GM23338 (cell line): ENCODE data around the gene OPN3. TPM values are rescaled to one million over a fixed set of nuclear protein-coding genes. Genes with fewer than 3 reads are reported as not detected.

Experiments used
- ATAC-seq: fragments of 200-7000 bp; cut with Tn5 transposase; 3 replicates; pipeline ENCODE4 v1.9.1; 2020
- DNase-seq: peaks from one replicate; pipeline ENCODE4 v3.0.0-alpha.2; 2015; ENCODE audit warnings: low spot score
- H2AFZ ChIP-seq: fragments of 200-600 bp; sonication (generic); 2 replicates; pipeline ENCODE4 v1.8.0; 2016; ENCODE audit warnings: antibody characterized with exemption, mild to moderate bottlenecking, moderate library complexity
- H3F3A ChIP-seq: fragments of 200-600 bp; sonication (generic); replicated peaks from 2 replicates; pipeline ENCODE4 v1.8.0; 2017; ENCODE audit warnings: antibody characterized with exemption, mixed run types, low read depth
- H3K27ac ChIP-seq: fragments of 200-600 bp; sonication (generic); 2 replicates; pipeline ENCODE4 v1.6.1; 2016; ENCODE audit warnings: low read depth
- H3K27me3 ChIP-seq: fragments of 200-600 bp; sonication (generic); 2 replicates; pipeline ENCODE4 v1.8.0; 2016; ENCODE audit warnings: mild to moderate bottlenecking, mixed run types, moderate library complexity; ENCODE audit not compliant: insufficient read depth
- H3K36me3 ChIP-seq: fragments of 200-600 bp; sonication (generic); 2 replicates; pipeline ENCODE4 v1.8.0; 2016; ENCODE audit warnings: mild to moderate bottlenecking; ENCODE audit not compliant: insufficient read depth
- H3K4me1 ChIP-seq: fragments of 200-600 bp; sonication (generic); 2 replicates; pipeline ENCODE4 v1.8.0; 2016; ENCODE audit warnings: mild to moderate bottlenecking, moderate library complexity; ENCODE audit not compliant: insufficient read depth
- H3K4me2 ChIP-seq: fragments of 200-600 bp; sonication (generic); 2 replicates; pipeline ENCODE4 v1.7.1; 2017; ENCODE audit warnings: mixed run types
- H3K4me3 ChIP-seq: fragments of 200-600 bp; sonication (generic); 2 replicates; pipeline ENCODE4 v1.6.1; 2016; ENCODE audit warnings: mixed run types
- H3K79me2 ChIP-seq: fragments of 200-600 bp; sonication (generic); replicated peaks from 2 replicates; pipeline ENCODE4 v1.8.0; 2017; ENCODE audit warnings: mild to moderate bottlenecking; ENCODE audit not compliant: insufficient read depth
- H3K9me2 ChIP-seq: fragments of 200-600 bp; sonication (generic); 2 replicates; pipeline ENCODE4 v1.8.0; 2017; ENCODE audit not compliant: insufficient read depth
- H4K20me1 ChIP-seq: fragments of 200-600 bp; sonication (generic); replicated peaks from 2 replicates; pipeline ENCODE4 v1.8.0; 2017; ENCODE audit warnings: mild to moderate bottlenecking; ENCODE audit not compliant: insufficient read depth
- H3K27ac Mint-ChIP-seq: 2 replicates; pipeline ENCODE4 v1.8.0; 2020; ENCODE audit warnings: inconsistent platforms, mild to moderate bottlenecking, moderate library complexity, mixed read lengths
- H3K27me3 Mint-ChIP-seq: 3 replicates; pipeline ENCODE4 v1.8.0; 2022; ENCODE audit warnings: low read depth, mild to moderate bottlenecking, moderate library complexity, mixed read lengths, inconsistent platforms; ENCODE audit not compliant: insufficient read depth, poor library complexity
- H3K36me3 Mint-ChIP-seq: 3 replicates; pipeline ENCODE4 v1.8.0; 2021; ENCODE audit warnings: low read depth, mild to moderate bottlenecking, inconsistent platforms, moderate library complexity, mixed read lengths
- H3K4me1 Mint-ChIP-seq: 3 replicates; pipeline ENCODE4 v1.8.0; 2020; ENCODE audit warnings: mild to moderate bottlenecking, inconsistent platforms, mixed read lengths
- H3K4me3 Mint-ChIP-seq: 3 replicates; pipeline ENCODE4 v1.8.0; 2021; ENCODE audit warnings: moderate library complexity, mild to moderate bottlenecking, inconsistent platforms, mixed read lengths
- H3K9me3 Mint-ChIP-seq: 3 replicates; pipeline ENCODE4 v1.8.0; 2020; ENCODE audit warnings: moderate library complexity, mild to moderate bottlenecking, inconsistent platforms, mixed read lengths
- CREB1 ChIP-seq: fragments of 250-450 bp; sonication (Bioruptor Pico); IDR thresholded peaks from 2 replicates; pipeline ENCODE4 v1.5.0; 2020; ENCODE audit warnings: low read depth, mild to moderate bottlenecking, moderate library complexity
- EZH2 ChIP-seq: fragments of 200-600 bp; sonication (generic); IDR thresholded peaks from one replicate; pipeline ENCODE4 v1.8.0; 2017; ENCODE audit warnings: antibody characterized with exemption, mild to moderate bottlenecking, low read depth; ENCODE audit not compliant: unreplicated experiment
- EZH2phosphoT487 ChIP-seq: fragments of 200-600 bp; sonication (generic); IDR thresholded peaks from one replicate; pipeline ENCODE4 v1.8.1; 2018; ENCODE audit warnings: antibody characterized with exemption; ENCODE audit not compliant: unreplicated experiment
- NANOG ChIP-seq: IDR thresholded peaks from 2 replicates; pipeline ENCODE4 v1.6.1; 2016; ENCODE audit warnings: antibody characterized with exemption, borderline replicate concordance
- ZNF114 ChIP-seq: fragments of 250-450 bp; sonication (Bioruptor Pico); IDR thresholded peaks from 2 replicates; pipeline ENCODE4 v1.5.0; 2020; ENCODE audit warnings: mild to moderate bottlenecking, moderate library complexity
- ZNF331 ChIP-seq: fragments of 250-450 bp; sonication (Bioruptor Pico); IDR thresholded peaks from 2 replicates; pipeline ENCODE4 v1.5.0; 2020; ENCODE audit warnings: low read depth, mild to moderate bottlenecking, moderate library complexity
- polyA plus RNA-seq: library from polyadenylated mRNA; unstranded; fragments of >200 nt; fragmentation: Nextera tagmentation; extraction: Ambion mirVana; gene quantifications from 2 replicates; pipeline ENCODE4 v1.2.1, GENCODE V29; 2016
- total RNA-seq: library from RNA; depleted of rRNA; stranded (reverse); fragments of >200 nt; shearing (Covaris generic); gene quantifications from 2 replicates; pipeline ENCODE4 v1.2.3, GENCODE V29; 2014
- TF ChIP-seq, protein P1 (sequence below): IDR thresholded peaks from 2 replicates; pipeline ENCODE4 v1.6.1; 2016; ENCODE audit warnings: antibody characterized with exemption
- TF ChIP-seq, protein P2 (sequence below): fragments of 250-450 bp; sonication (Bioruptor Pico); IDR thresholded peaks from 2 replicates; pipeline ENCODE4 v1.5.0; 2020; ENCODE audit warnings: mild to moderate bottlenecking, moderate library complexity
- TF ChIP-seq, protein P3 (sequence below), 2 experiments: fragments of 200-600 bp in 1 of 2; sonication (generic) in 1 of 2; conservative IDR thresholded peaks; 2 replicates each; pipeline versions ENCODE4 v1.5.1 to v1.6.1; 2016 to 2017; ENCODE audit warnings: antibody characterized with exemption in 2 of 2, low read depth in 2 of 2, mild to moderate bottlenecking in 2 of 2, moderate library complexity in 1 of 2

Gene OPN3
- total and polyA plus RNA-seq, 2 experiments from 2014 or later = 23.7 to 46.8 TPM

DNA sequence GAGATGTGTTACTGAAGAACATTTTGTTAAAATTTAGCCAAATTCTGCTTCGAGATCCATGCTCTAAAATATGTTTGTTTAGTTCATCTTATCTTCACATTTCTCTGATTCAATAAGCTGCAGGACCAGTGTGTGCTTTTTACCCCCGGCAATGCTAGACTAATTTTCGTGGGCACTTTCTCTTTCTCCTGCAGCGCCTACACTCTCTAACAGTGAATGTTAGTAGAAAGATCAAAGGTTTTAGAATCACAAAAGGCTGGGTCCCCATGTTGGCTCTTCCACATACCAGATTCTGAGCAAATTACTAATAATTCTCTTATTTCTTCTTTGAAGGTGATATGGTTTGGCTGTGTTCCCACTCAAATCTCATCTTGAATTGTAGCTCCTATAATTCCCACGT lies 8.5 kb downstream of the OPN3 start:
- Histone ChIP-seq H3K27ac (no peak overlapping the region), H4K20me1 (peaks cover 9% of the 10 kb centered on the region; the same call in 1 of the 2 replicates), H3K4me1 (peaks cover 31% of the 10 kb centered on the region), H3K36me3 (peaks cover 5% of the 10 kb centered on the region; the same call in 1 of the 2 replicates), H3K9me2 (no peaks in the 10 kb centered on the region), H3F3A (no peaks in the 10 kb centered on the region), H3K79me2 (peaks cover 72% of the 10 kb centered on the region), H2AFZ (no peak overlapping the region), H3K4me2 (peak overlapping the region; percentile 28; the same call in 1 of the 2 replicates), H3K27me3 (no peaks in the 10 kb centered on the region), H3K4me3 (no peak overlapping the region)
- DNase-seq (peak; percentile 40), ATAC-seq (peak; percentile 45; the same call in 2 of the 3 replicates)
- H3K36me3 Mint-ChIP-seq = peaks cover 29% of the 10 kb centered on the region; the same call in 2 of the 3 replicates
- H3K27me3 Mint-ChIP-seq = no peaks in the 10 kb centered on the region
- H3K4me1 Mint-ChIP-seq = peaks cover 40% of the 10 kb centered on the region
- H3K4me3 Mint-ChIP-seq = no peak overlapping the region
- TF ChIP-seq CREB1 (CRISPR knock-in tag) (no peak), EZH2 (no peak), ZNF114 (CRISPR knock-in tag) (no peak), NANOG (no peak), ZNF331 (CRISPR knock-in tag) (no peak), EZH2phosphoT487 (no peak)
- TF ChIP-seq, protein P1, sequence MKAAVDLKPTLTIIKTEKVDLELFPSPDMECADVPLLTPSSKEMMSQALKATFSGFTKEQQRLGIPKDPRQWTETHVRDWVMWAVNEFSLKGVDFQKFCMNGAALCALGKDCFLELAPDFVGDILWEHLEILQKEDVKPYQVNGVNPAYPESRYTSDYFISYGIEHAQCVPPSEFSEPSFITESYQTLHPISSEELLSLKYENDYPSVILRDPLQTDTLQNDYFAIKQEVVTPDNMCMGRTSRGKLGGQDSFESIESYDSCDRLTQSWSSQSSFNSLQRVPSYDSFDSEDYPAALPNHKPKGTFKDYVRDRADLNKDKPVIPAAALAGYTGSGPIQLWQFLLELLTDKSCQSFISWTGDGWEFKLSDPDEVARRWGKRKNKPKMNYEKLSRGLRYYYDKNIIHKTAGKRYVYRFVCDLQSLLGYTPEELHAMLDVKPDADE = no peak
- TF ChIP-seq, protein P2, sequence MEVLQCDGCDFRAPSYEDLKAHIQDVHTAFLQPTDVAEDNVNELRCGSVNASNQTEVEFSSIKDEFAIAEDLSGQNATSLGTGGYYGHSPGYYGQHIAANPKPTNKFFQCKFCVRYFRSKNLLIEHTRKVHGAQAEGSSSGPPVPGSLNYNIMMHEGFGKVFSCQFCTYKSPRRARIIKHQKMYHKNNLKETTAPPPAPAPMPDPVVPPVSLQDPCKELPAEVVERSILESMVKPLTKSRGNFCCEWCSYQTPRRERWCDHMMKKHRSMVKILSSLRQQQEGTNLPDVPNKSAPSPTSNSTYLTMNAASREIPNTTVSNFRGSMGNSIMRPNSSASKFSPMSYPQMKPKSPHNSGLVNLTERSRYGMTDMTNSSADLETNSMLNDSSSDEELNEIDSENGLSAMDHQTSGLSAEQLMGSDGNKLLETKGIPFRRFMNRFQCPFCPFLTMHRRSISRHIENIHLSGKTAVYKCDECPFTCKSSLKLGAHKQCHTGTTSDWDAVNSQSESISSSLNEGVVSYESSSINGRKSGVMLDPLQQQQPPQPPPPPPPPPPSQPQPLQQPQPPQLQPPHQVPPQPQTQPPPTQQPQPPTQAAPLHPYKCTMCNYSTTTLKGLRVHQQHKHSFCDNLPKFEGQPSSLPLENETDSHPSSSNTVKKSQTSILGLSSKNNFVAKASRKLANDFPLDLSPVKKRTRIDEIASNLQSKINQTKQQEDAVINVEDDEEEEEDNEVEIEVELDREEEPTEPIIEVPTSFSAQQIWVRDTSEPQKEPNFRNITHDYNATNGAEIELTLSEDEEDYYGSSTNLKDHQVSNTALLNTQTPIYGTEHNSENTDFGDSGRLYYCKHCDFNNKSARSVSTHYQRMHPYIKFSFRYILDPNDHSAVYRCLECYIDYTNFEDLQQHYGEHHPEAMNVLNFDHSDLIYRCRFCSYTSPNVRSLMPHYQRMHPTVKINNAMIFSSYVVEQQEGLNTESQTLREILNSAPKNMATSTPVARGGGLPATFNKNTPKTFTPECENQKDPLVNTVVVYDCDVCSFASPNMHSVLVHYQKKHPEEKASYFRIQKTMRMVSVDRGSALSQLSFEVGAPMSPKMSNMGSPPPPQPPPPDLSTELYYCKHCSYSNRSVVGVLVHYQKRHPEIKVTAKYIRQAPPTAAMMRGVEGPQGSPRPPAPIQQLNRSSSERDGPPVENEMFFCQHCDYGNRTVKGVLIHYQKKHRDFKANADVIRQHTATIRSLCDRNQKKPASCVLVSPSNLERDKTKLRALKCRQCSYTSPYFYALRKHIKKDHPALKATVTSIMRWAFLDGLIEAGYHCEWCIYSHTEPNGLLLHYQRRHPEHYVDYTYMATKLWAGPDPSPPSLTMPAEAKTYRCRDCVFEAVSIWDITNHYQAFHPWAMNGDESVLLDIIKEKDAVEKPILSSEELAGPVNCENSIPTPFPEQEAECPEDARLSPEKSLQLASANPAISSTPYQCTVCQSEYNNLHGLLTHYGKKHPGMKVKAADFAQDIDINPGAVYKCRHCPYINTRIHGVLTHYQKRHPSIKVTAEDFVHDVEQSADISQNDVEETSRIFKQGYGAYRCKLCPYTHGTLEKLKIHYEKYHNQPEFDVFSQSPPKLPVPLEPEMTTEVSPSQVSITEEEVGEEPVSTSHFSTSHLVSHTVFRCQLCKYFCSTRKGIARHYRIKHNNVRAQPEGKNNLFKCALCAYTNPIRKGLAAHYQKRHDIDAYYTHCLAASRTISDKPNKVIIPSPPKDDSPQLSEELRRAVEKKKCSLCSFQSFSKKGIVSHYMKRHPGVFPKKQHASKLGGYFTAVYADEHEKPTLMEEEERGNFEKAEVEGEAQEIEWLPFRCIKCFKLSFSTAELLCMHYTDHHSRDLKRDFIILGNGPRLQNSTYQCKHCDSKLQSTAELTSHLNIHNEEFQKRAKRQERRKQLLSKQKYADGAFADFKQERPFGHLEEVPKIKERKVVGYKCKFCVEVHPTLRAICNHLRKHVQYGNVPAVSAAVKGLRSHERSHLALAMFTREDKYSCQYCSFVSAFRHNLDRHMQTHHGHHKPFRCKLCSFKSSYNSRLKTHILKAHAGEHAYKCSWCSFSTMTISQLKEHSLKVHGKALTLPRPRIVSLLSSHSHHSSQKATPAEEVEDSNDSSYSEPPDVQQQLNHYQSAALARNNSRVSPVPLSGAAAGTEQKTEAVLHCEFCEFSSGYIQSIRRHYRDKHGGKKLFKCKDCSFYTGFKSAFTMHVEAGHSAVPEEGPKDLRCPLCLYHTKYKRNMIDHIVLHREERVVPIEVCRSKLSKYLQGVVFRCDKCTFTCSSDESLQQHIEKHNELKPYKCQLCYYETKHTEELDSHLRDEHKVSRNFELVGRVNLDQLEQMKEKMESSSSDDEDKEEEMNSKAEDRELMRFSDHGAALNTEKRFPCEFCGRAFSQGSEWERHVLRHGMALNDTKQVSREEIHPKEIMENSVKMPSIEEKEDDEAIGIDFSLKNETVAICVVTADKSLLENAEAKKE = no peak
- TF ChIP-seq, protein P3, sequence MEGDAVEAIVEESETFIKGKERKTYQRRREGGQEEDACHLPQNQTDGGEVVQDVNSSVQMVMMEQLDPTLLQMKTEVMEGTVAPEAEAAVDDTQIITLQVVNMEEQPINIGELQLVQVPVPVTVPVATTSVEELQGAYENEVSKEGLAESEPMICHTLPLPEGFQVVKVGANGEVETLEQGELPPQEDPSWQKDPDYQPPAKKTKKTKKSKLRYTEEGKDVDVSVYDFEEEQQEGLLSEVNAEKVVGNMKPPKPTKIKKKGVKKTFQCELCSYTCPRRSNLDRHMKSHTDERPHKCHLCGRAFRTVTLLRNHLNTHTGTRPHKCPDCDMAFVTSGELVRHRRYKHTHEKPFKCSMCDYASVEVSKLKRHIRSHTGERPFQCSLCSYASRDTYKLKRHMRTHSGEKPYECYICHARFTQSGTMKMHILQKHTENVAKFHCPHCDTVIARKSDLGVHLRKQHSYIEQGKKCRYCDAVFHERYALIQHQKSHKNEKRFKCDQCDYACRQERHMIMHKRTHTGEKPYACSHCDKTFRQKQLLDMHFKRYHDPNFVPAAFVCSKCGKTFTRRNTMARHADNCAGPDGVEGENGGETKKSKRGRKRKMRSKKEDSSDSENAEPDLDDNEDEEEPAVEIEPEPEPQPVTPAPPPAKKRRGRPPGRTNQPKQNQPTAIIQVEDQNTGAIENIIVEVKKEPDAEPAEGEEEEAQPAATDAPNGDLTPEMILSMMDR (conservative IDR thresholded peaks at IDR 0.05; ENCODE audit: low read depth in 2 of 2) = no peak
- peak overlapping the region; percentile 12 for H3K27ac Mint-ChIP-seq
- H3K9me3 Mint-ChIP-seq = no peaks in the 10 kb centered on the region
